SU-DHL-6 (cell line): ENCODE data around the gene CSHL1.

Source experiments
- EZH2phosphoT487 ChIP-seq: fragments of 200-600 bp; sonication (generic), shearing (Covaris generic); conservative IDR thresholded peaks from 2 replicates; pipeline ENCODE4 v1.6.1; 2018; ENCODE audit warnings: mild to moderate bottlenecking, antibody characterized with exemption, low read length, moderate library complexity, mixed read lengths
- TF ChIP-seq, protein P1 (sequence below): fragments of 200-600 bp; sonication (generic); IDR thresholded peaks from one replicate; pipeline ENCODE4 v1.5.1; 2017; ENCODE audit warnings: antibody characterized with exemption, mild to moderate bottlenecking, low read length, moderate library complexity; ENCODE audit not compliant: insufficient read depth, poor library complexity, severe bottlenecking

DNA sequence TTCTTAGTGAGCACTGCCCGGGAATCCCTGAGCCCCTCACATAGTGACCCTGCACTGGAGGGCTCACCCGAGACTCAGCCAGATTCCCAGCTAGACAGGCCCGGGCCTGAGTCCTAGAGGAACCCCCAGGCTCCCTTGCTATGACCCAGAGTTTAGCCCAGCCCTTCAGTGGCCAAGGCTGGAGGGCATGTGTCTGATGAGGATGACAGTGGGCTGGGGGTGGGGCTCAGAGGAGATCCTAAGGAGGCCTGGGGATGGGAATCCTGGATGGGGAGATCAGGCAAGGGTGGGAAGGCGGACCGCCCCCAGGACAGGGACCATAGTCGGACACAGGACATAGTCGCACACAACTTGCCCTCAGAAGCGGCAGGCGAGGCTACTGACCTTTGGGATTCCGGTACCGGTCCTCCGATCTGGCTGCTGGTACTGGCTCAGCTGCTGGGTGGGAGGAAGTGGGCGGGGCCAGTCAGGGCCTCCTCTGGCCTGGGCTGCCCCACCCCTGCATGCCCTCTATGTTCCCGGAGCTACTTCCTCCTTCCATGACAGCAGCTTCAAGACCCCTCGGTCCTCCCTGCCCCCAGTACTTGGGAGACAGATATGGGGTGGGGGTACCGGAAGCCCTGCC is 20.0 kb upstream of the CSHL1 start:
- TF ChIP-seq EZH2phosphoT487 = no peak
- TF ChIP-seq, protein P1, sequence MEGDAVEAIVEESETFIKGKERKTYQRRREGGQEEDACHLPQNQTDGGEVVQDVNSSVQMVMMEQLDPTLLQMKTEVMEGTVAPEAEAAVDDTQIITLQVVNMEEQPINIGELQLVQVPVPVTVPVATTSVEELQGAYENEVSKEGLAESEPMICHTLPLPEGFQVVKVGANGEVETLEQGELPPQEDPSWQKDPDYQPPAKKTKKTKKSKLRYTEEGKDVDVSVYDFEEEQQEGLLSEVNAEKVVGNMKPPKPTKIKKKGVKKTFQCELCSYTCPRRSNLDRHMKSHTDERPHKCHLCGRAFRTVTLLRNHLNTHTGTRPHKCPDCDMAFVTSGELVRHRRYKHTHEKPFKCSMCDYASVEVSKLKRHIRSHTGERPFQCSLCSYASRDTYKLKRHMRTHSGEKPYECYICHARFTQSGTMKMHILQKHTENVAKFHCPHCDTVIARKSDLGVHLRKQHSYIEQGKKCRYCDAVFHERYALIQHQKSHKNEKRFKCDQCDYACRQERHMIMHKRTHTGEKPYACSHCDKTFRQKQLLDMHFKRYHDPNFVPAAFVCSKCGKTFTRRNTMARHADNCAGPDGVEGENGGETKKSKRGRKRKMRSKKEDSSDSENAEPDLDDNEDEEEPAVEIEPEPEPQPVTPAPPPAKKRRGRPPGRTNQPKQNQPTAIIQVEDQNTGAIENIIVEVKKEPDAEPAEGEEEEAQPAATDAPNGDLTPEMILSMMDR = no peak
